IPS-15b (cell line): ENCODE data around the gene TCP11L2.

Source experiments
- H3K27me3 ChIP-seq: one replicate; pipeline ENCODE4 v1.6.1; 2013; ENCODE audit warnings: low read length; ENCODE audit not compliant: control insufficient read depth, insufficient read depth
- H3K36me3 ChIP-seq: one replicate; pipeline ENCODE4 v1.6.1; 2013; ENCODE audit warnings: low read length; ENCODE audit not compliant: control insufficient read depth, insufficient read depth
- H3K4me1 ChIP-seq: one replicate; pipeline ENCODE4 v1.6.1; 2013; ENCODE audit warnings: mild to moderate bottlenecking, low read length; ENCODE audit not compliant: control insufficient read depth, insufficient read depth
- H3K4me3 ChIP-seq: one replicate; pipeline ENCODE4 v1.5.1; 2013; ENCODE audit warnings: low read depth, low read length
- H3K9ac ChIP-seq: one replicate; pipeline ENCODE4 v1.6.1; 2013; ENCODE audit warnings: low read depth, mild to moderate bottlenecking, low read length
- H3K9me3 ChIP-seq: one replicate; pipeline ENCODE4 v1.6.1; 2013; ENCODE audit warnings: mild to moderate bottlenecking, low read length; ENCODE audit not compliant: control insufficient read depth, insufficient read depth

TCP11L2 gene

DNA sequence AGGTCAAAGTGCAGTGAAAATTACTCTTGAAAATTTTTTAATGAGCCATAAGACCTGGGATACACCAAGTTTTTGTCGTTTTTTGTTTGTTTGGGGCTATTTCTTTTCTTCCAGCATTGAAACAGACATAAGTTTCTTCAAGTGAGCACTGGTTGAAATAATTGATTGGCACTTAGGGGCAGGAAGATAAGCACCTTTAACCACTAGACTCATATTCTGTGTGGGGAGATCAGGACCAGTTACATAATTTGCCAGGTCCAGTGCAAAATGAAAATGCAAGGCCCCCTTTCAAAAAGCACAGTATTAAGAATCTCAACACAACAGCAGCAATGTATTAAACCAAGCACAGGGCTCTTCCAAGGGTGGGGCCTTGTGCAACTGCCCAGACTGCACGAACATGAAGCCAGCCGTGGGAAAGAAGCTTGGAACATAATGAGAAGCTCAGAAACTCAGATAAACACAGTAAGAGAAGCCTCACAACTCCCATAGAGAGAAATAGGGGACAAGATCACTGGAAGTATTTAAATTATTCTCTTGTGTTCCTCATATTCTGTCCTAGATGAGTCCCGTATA is 3.2 kb upstream of the TCP11L2 start:
- Histone ChIP-seq H3K9me3 (no peaks in the 10 kb centered on the region), H3K4me3 (no peak overlapping the region), H3K9ac (no peak overlapping the region), H3K27me3 (no peaks in the 10 kb centered on the region), H3K4me1 (peaks cover 5% of the 10 kb centered on the region), H3K36me3 (no peaks in the 10 kb centered on the region)

- Histone ChIP-seq H3K36me3 (no peaks in the 10 kb centered on the region), H3K9ac (no peak overlapping the region), H3K4me1 (peaks cover 5% of the 10 kb centered on the region), H3K4me3 (no peak overlapping the region), H3K9me3 (no peaks in the 10 kb centered on the region), H3K27me3 (no peaks in the 10 kb centered on the region)
Observed at GRCh38 chr12:106300761-106301160, 1.8 kb upstream of the TCP11L2 start.

GRCh38 chr12:106301241-106301610 is 1.3 kb upstream of the TCP11L2 start:
- Histone ChIP-seq H3K9ac (no peak overlapping the region), H3K4me3 (peak overlapping the region; percentile 83), H3K27me3 (no peaks in the 10 kb centered on the region), H3K9me3 (no peaks in the 10 kb centered on the region), H3K36me3 (no peaks in the 10 kb centered on the region), H3K4me1 (peaks cover 5% of the 10 kb centered on the region)

- Histone ChIP-seq H3K9me3 (no peaks in the 10 kb centered on the region), H3K9ac (peak overlapping the region; percentile 55), H3K36me3 (no peaks in the 10 kb centered on the region), H3K4me3 (peak overlapping the region; percentile 83), H3K27me3 (no peaks in the 10 kb centered on the region), H3K4me1 (peaks cover 5% of the 10 kb centered on the region)
Observed at GRCh38 chr12:106301611-106302321, 767 bp upstream of the TCP11L2 start.

- peak overlapping the region; percentile 83 for H3K4me3 ChIP-seq
- H3K36me3 ChIP-seq = no peaks in the 10 kb centered on the region
- H3K9ac ChIP-seq = no peak overlapping the region
- no peaks in the 10 kb centered on the region for H3K27me3 ChIP-seq
- H3K4me1 ChIP-seq = peaks cover 5% of the 10 kb centered on the region
- H3K9me3 ChIP-seq = no peaks in the 10 kb centered on the region
Observed at GRCh38 chr12:106303202-106303820, 778 bp downstream of the TCP11L2 start.

GRCh38 chr12:106304001-106304421 is 1.5 kb downstream of the TCP11L2 start:
- Histone ChIP-seq H3K4me1 (peaks cover 5% of the 10 kb centered on the region), H3K36me3 (no peaks in the 10 kb centered on the region), H3K9me3 (no peaks in the 10 kb centered on the region), H3K27me3 (no peaks in the 10 kb centered on the region), H3K4me3 (no peak overlapping the region), H3K9ac (no peak overlapping the region)

GRCh38 chr12:106304797-106305196 is 2.3 kb downstream of the TCP11L2 start:
- Histone ChIP-seq H3K27me3 (no peaks in the 10 kb centered on the region), H3K4me3 (no peak overlapping the region), H3K9me3 (no peaks in the 10 kb centered on the region), H3K4me1 (peaks cover 5% of the 10 kb centered on the region), H3K9ac (no peak overlapping the region), H3K36me3 (no peaks in the 10 kb centered on the region)

DNA sequence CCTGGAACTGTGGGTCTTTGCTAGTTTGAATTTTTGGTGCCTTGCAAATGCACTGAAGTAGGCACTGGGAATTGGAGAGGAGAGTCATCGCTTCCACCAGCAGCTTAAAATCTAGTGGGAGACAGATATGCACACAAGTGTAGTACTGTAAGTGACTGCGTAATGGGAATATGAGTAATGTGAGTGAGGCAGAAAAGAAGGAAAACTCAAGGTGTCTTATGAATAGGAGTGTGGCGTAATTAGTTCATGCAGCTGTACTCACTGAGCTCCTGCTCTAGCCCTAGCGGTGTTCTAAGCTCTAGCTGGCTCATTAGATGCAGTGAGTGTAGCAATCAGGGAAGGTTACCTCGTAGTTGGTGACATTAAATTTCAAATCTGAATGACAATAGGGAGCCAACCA is 2.8 kb downstream of the TCP11L2 start:
- H3K9ac ChIP-seq = no peak overlapping the region
- no peaks in the 10 kb centered on the region for H3K36me3 ChIP-seq
- H3K9me3 ChIP-seq = no peaks in the 10 kb centered on the region
- no peaks in the 10 kb centered on the region for H3K27me3 ChIP-seq
- H3K4me3 ChIP-seq = no peak overlapping the region
- H3K4me1 ChIP-seq = peaks cover 5% of the 10 kb centered on the region

- no peak overlapping the region for H3K4me3 ChIP-seq
- H3K4me1 ChIP-seq = peaks cover 3% of the 10 kb centered on the region
- no peaks in the 10 kb centered on the region for H3K9me3 ChIP-seq
- no peak overlapping the region for H3K9ac ChIP-seq
- H3K27me3 ChIP-seq = no peaks in the 10 kb centered on the region
- no peaks in the 10 kb centered on the region for H3K36me3 ChIP-seq
Observed at GRCh38 chr12:106307181-106307580, 4.6 kb downstream of the TCP11L2 start.

- Histone ChIP-seq H3K4me1 (peaks cover 3% of the 10 kb centered on the region), H3K27me3 (no peaks in the 10 kb centered on the region), H3K9me3 (no peaks in the 10 kb centered on the region), H3K36me3 (no peaks in the 10 kb centered on the region), H3K9ac (no peak overlapping the region), H3K4me3 (no peak overlapping the region)
Observed at GRCh38 chr12:106308121-106308520, 5.6 kb downstream of the TCP11L2 start.

GRCh38 chr12:106308611-106309010 is 6.1 kb downstream of the TCP11L2 start:
- no peak overlapping the region for H3K4me3 ChIP-seq
- no peaks in the 10 kb centered on the region for H3K27me3 ChIP-seq
- peaks cover 3% of the 10 kb centered on the region for H3K4me1 ChIP-seq
- no peaks in the 10 kb centered on the region for H3K9me3 ChIP-seq
- H3K36me3 ChIP-seq = no peaks in the 10 kb centered on the region
- no peak overlapping the region for H3K9ac ChIP-seq
